Iris pigment epithelial cell (primary cell): ENCODE results near the gene PRAF2.

ENCODE experiments used
- DNase-seq: peaks from one replicate; pipeline ENCODE4 v3.0.0-alpha.2; 2011; ENCODE audit warnings: low read depth

Gene PRAF2, protein sequence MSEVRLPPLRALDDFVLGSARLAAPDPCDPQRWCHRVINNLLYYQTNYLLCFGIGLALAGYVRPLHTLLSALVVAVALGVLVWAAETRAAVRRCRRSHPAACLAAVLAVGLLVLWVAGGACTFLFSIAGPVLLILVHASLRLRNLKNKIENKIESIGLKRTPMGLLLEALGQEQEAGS

DNA sequence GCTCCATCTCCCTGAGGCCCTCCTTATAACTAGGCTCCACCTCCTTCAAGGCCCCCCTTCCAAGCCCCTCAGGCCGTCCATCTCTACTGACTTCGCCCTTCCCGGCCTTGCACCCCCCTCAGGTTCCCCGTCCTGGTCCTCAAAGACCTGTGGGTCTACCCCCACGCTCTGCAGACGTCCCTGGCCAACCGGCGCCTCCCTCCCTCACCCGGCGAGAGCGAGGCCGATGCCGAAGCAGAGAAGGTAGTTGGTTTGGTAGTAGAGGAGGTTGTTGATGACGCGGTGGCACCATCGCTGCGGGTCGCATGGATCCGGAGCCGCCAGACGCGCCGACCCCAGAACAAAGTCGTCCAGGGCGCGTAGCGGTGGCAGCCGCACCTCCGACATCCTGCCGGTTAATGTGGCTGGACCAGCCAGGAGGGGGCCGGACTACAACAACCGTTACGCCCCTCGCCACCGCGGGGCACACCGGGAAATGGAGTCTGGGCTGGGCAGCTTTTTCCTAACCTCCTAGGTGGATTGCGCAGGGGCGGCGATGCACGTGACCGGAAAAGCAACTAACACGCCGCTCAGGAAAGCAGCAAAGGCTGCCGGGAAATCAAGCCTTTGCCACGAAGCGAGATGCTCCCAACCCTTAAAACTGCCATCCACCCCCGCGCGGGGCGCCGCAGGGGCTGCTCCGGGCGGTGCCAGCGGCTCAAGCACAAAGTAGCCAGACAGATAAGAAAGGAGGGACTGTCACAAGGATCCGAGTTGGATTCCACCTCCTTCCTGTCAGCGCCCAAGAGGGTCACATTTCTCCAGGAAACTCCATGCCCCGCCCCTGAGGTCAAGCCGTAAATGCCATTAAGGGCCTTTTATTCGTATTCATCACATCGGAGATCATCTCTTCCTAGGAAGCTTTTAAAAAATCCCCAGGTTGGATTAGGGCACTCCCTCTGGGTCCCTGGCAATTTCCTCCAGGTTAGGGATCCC lies at the start of gene PRAF2:
TSS of gene PRAF2 (minus strand) at position 402 of the 975 bp plus-strand sequence. CDS start at position 387, 15 bp downstream.
- DNase-seq = peak; percentile 91

DNA sequence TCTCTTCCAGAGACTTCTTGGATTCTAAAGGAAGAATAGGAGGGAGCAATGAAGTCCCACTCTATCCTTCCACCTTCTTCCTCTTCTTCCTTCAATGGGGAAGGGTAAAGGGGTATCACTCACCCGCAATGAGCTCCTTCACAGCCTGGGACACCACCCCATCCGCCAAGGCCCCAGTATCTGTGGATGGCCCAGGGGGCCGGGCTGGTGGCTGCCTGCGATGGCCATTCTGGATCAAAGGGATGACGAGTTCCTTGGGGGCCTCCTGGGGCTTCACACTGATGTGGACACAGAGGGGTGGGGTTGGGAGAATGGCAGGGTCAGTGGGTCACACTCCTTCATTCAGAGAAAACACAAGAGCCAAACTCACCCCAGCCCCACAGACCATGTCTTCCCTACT lies 48.7 kb upstream of the PRAF2 start:
- no peak for DNase-seq

DNA sequence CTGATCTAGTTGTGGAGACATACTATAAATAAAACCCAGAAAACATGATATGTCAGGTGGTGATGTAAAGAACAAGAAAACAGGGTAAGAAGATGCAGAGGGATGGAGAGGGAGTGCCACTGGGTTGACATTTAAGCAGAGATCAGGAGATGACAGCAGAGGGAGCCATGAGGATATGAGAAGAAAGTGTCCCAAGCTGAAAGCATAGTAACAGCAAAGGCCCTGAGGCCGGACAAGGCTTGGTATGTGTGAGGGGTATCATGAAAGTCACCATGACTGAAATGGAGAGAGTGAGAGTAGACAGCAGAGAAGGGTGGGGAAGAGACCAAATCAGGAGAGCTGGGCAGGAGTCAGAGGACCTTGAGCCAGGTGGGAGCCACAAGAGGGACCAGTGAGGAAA lies 46.3 kb upstream of the PRAF2 start:
- DNase-seq = no peak

DNA sequence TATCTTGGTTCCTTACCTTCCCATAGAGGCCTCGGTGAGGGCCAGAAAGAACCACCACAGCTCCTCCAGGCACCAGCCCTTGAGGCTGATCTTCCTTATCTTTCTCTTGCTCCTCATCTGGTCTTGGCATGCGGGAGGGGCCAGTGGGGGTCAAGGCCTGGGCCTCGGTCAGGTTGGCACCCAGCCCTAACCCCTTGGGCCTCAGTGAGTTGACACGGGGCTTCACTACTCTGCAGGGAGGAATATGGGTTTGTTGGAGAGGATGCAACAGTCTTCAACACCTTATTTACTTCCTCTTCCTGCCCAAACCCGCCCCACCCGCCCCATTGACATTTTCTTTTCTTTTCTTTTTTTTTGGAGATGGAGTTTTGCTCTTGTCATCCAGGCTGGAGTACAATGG lies 43.8 kb upstream of the PRAF2 start:
- DNase-seq = no peak

DNA sequence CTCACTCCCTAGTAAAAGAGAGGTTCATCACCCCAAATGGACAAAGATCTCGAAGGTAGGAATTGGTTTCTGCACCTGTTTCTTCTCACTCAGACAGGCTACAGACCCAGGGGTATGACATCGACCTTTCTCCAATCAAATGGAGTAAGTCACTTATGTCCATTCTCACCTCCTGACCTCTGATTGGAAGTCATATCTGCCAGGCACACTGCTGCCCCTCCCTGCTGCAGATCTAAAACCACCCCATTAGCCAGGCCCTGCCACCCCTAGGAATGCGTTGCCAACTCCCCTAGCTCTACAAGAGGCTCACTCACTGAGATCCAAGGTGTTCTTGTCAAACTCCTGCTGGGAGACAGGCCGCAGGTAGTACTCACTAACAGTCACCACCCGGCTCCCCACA lies 42.9 kb upstream of the PRAF2 start:
- DNase-seq = no peak

DNA sequence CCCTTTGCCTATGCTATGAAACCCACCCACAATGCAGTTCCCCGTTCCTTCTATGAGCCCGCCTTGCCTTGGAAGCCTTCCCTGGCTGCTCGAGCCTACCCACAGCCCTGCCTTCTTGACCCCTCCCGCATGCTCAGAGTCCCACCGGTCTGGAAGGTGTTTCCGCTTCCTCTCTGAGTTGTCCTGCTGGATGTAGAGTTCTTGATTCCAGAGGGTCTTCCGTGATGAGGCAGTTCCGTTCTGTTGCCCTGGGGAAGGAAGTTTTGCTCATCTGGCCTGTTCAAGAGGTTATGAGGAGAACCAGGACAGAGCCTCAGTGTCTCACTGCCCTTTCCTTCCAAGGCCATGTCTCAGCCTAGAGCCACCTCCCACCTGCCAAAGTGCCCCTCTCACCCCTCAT lies 42.3 kb upstream of the PRAF2 start:
- DNase-seq = no peak

DNA sequence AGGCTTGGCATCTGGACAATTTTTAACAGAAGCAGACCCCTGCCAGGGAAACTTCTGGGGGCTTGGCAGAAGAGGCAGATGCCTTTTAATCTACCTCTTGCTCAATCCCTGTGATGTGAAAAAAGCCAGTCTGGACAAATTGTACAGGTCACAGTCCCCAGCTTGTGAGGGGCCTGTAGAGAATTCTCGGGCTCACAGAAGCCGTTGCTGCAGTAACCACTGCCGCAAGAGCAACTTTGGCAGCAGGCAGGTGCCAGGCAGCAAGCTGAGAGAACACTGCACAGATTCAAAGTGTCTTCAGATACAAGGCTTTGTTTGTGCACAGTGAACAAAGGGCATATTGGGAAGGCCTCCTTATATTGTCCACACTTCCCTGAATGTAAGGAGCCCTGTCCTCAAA lies 38.0 kb upstream of the PRAF2 start:
- no peak for DNase-seq

DNA sequence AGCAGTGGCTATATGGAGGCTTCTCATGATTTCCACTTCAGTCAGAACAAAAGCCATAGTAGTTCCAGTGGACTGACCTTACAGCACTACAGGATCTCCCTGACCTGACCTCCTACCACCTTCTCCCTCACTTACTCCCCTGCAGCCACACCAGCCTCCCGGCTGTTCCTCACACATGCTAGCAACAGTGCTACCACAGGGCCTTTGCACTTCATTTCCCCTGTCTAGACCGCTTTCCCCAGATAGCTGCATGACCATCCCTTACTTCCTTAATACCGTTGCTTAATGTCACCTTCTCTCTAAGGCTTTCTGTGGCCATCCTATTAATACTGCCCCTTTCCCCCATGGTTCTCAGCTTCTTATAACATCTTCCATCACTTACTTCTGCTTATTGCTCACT lies 36.6 kb upstream of the PRAF2 start:
- DNase-seq = no peak

DNA sequence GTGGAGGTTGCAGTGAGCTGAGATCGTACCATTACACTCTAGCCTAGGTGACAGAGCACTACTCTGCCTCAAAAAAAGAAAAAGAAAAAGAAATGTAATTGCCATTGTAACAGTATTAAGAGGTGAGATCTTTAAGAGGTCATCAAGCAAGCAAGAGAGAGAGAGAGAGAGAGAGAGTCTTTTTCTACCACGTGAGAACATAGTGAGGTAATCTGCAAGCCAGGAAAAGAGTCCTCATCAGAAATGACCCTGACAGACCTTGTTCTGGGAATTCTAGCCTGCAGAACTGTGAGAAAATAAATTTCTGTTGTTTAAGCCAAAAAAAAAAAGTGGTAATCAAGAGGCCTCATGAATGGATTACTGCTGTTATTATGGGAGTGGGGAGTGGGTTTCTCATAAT lies 34.8 kb upstream of the PRAF2 start:
- DNase-seq = no peak

DNA sequence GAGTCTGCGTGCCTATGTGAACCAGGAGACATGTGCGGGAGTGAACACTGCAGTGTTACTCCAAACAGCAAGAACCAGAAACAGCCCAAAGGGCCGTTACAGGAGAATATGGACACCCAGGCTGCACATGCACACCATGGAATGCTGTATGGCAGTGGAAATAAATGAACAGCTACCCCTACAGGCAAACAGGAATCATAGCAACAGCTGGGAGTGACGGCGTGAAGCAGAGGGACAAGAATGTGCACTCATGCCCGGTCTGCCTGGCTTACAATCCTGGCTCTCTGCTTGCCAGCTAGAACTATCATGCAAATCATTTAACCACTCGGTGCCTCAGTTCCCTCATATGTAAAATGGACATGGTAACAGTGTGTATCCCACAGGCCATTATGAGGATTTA lies 33.1 kb upstream of the PRAF2 start:
- DNase-seq = peak; percentile 57

DNA sequence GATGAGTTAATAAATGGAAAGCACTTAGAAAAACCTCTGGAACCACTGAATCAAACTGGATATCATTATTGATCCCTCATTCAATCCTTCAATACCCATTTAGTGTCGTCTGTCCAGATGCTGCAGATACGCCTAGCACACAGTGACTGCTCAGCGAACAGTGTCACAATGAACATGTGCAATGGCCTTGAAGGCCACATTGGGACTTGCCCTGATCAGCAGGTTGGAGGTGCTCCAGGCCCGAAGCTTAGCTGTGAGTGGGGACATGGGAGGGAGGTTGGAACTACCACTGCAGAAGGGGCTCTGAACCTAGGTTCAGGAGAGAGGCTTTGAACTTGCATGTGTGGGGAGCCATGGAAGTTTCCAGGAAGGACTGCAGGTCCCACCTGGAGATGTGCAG lies 32.5 kb upstream of the PRAF2 start:
- DNase-seq = no peak

DNA sequence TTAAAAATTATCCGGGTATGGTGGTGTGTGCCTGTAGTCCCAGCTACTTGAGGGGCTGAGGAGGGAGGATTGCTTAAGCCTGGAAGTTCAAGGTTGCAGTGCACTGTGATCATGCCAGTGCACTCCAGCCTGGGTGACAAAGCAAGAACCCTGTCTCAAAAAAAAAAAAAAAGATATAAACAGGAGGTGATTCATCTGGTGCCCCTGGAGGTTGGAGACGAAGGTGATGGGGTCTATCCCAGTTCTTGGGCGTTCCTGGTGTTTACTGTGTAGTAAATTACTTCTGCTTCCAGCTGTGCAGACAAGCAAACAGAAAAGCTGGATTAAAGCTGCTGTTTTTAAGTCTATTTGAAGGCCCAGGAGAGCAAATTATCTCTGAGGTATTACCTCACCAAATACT lies 29.8 kb upstream of the PRAF2 start:
- DNase-seq = no peak

DNA sequence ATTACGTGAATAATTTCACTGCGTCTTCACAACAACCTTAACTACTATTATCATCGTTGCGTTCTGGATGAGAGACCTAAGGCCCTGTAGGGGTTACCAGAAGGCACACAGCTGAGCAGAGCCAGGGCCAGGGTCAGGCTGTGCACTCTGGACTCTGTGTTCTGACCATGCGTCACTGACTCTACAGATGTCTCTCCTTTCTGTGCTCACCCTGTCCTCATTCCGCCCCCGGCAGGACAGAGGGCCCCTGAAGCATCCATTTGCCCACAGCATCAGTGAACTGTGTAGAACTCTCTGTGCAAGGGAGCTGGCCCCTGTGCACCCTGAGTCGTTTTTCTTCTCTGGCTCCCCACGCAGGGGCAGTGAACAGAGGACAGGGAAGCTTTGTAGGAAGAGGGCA lies 28.4 kb upstream of the PRAF2 start:
- no peak for DNase-seq

DNA sequence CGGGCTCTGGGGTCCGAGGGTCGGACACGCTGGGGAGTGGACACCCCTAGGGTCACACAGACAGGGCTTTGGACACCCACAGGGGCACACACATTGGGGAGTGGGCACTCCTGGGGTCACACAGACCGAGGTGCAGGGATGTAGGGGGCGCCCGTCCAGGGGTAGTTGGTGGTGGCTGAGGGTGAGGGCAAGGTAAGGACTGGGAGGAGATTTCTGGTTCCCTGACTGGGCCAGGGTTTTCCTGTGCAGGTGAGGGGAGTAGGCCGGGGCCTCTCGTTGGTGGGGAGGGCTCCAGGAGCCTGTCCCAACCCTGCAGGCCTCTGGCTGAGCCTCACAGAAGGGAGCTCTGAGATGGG lies 27.8 kb upstream of the PRAF2 start:
- no peak for DNase-seq

DNA sequence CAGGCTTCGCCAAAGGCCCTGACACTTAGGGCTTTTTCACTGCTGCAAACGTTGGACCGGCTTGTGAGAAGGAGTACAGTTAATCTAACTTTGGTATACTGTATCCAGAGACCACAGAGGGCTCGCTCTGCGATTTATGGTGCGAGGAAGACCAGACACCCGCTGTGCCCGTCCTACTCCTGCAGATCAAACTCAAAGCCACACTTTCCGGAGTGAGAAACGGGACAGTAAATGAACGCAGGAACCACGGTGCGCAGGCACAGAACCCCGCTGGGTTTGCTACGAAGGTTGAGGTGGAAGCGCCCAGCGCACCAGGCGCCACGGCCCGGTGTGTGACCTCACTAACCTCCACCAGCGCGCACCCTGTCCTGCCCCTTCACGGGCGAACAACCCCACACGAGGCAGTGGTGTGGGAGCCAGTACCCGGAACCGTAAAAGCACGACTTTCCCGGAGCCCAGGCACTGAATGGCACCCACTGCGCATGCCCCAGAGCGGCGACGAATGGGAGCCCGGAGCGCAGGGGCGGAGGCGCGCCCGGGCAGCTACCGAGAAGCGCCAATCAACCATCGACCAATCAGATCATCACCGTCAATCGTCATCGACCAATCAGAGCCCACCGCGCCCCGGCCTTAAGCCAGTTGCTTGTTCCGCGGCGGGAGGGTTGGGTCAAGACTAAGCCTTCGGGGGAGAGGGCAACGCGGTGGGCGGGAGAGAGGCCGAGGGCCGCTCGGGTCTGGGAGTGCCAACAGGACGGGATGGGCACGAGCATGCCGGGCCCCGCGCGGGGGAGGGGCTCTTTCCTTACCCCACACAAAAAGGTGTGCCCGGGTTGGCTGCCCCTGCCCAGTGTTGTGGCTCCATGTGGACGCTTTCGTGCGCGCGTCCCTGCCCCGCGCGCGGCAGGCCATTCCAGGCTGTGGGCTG lies 27.2 kb upstream of the PRAF2 start:
- DNase-seq = peak; percentile 91

DNA sequence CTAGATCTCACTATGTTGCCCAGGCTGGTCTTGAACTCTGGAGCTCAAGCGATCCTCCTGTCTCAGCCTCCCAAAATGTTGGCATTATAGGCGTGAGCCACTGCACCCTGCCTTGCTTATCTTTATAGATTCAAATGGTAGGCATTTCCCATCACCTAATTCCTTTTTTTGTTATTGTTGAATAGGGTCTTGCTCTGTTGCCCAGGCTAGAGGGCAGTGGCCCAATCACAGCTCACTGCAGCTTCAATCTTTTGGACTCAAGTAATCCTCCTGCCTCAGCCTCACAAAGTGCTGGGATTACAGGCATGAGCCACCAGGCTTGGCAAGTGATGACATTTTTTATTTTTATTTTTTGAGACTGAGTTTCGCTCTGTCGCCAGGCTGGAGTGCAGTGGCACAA lies 22.6 kb upstream of the PRAF2 start:
- DNase-seq = no peak

DNA sequence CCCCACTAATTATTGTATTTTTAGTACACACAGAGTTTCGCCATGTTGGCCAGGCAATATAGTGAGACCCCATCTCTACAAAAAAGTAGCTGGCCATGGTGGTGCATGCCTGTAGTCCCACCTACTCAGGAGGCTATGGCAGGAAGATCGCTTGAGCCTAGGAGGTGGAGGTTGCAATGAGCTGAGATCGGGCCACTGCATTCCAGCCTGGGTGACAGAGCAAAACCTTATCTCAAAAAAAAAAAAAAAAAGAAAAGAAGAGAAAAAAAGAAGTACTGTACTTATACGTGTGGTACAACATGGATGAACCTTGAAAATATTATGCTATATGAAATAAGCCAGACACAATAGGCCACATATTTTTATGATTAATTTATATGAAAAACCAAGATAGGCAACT lies 15.8 kb upstream of the PRAF2 start:
- DNase-seq = no peak

DNA sequence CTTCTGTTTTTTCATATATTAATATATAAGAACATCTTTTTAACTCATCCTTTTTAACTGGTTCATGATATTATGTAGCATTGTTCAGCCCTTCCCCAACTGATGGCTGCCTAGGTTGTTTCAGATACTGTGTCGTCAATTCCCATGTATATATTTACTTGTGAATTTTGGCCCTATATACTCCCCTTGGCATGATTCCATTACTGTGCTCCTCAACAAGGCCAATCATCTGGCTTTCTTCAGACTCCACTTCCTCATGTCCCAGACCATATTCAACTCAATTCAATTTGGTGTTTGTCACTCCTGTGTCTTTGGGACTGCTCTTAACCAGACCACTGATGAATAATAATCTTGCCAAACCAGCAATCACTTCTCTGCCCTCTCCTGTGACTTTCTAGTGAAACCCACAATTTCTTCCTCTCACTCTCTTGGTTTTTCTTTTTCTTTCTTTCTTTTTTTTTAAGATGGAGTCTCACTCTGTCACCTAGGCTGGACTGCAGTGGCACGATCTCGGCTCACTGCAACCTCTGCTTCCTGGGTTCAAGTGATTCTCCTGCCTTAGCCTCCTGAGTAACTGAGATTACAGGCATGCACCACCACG lies 8.6 kb upstream of the PRAF2 start:
- no peak for DNase-seq

DNA sequence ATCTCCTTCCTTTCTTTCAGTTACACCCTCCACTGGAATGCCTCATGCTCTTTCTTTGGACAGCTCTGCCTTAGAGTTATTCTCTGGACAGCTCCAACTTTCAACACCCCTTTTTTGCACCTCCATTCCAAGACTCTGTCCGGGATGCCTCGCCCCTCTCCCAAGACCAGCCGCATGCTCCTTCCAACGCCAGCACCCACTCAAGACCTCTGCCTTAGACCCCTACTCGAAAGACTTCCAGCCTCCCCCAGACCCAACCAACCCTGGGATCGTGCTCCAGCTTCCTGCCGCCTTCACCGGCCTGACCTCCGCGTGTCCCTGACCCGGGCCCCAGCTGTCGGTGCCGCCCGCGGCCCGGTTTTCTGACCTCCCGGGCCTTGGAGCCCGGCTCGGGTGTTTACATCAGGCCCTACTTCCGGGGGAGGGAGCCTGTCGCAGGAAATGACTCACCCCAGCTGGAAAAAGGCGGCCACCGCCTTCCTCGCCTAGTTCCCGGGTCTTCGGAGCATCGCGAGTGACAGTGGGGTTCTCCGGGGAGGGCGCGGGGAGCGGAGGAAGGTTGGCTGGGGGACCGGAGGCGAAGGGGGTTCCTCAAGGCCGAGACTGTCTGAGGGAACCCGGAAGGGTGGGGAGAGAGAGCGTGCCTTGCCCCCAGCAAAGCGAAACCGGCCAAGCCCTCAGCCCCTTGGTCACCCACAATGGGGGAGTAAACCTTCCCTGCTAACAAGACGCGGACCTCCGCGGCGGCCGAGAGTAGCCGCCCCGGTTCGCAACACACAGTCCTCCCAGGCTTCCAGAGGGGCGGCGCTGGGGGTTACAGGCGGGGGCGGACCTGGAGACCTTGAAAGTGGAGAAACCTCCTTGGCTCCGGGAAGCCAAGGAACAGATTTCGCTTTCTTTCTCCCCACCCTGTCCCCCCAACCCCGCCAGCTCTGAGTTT lies 6.0 kb upstream of the PRAF2 start, which contains the start of gene WDR45:
TSS of gene WDR45 (minus strand) at position 399 of the 940 bp plus-strand sequence. CDS start 1,792 bp downstream, outside the sequence.
- peak; percentile 73 for DNase-seq

DNA sequence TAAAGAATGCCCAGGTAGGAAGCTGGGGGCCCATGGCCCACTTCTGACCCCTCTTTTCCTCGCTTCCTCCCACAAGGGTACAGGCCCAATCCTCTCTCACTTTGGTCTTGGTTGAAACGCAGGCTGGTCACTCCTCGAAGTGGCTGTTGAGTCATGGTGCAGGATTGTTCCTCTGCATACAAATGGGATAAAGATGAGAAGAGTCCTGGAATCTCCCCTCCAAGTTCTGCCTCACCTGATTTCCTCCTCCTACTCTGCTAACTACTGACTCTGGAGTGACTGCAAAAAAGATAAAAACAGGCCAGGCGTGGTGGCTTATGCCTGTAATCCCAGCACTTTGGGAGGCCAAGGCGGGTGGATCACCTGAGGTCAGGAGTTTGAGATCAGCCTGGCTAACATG lies 4.1 kb upstream of the PRAF2 start:
- DNase-seq = no peak

DNA sequence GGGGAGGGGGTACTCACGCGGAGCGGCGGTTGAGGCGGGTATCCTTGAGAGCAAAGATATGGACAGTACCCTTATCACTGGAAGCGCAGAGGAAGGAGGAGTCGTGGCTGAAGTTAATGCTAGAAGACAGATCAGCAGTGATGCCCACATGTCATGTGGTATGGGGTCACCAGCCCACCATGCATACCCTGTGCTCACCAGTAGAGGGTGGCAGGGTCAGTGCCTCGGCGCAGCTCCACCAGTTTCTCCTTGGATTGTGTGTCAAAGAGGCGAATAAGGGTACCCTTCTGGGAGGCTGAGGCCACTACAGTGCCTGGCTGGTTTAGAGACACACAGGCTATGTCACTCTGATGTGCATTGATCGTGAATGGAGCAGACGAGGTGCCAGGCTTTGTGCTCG lies 1.5 kb upstream of the PRAF2 start:
- DNase-seq = no peak
